SK-N-SH (cell line): Measurements from ENCODE around the gene ASCC3. TPM values are rescaled to one million over a fixed set of nuclear protein-coding genes. Genes with fewer than 3 reads are reported as not detected.

Experiments
- CTCF ChIA-PET: fragments of 300-600, 350-600 bp; formaldehyde crosslinking; extraction: SDS; loops from one replicate; lab custom pipeline; 2021; lab: Yijun Ruan, JAX
- POLR2A ChIA-PET: fragments of 350-600 bp; sonication (Branson Sonifier 250); formaldehyde crosslinking; extraction: SDS; loops from one replicate; lab custom pipeline; 2020; ENCODE audit warnings: antibody characterized with exemption, inconsistent platforms; lab: Yijun Ruan, JAX
- DNase-seq: peaks from one replicate; pipeline ENCODE4 v3.0.0; 2012
- H2AFZ ChIP-seq: fragments of 200-600 bp; sonication (generic); 2 replicates; pipeline ENCODE4 v1.8.1; 2016; ENCODE audit warnings: antibody characterized with exemption, mild to moderate bottlenecking, low read depth
- H3F3A ChIP-seq: fragments of 200-600 bp; sonication (generic); replicated peaks from 2 replicates; pipeline ENCODE3; 2016; ENCODE audit warnings: antibody characterized with exemption, mild to moderate bottlenecking; ENCODE audit not compliant: insufficient read depth
- H3K27ac ChIP-seq, 2 experiments: fragments of 200-500 bp in 1 of 2; fragments of 200-600 bp in 1 of 2; sonication (Bioruptor generic) in 1 of 2; sonication (generic), shearing (Covaris generic) in 1 of 2; 2 replicates each; pipeline versions ENCODE4 v1.5.1 to v1.6.1; 2014 to 2016; ENCODE audit warnings: low read depth in 2 of 2, inconsistent platforms in 1 of 2, low read length in 1 of 2, mild to moderate bottlenecking in 1 of 2, mixed read lengths in 1 of 2
- H3K27me3 ChIP-seq: fragments of 200-600 bp; sonication (generic), shearing (Covaris generic); 2 replicates; pipeline ENCODE4 v1.6.1; 2016; ENCODE audit warnings: mixed run types; ENCODE audit not compliant: insufficient read depth
- H3K36me3 ChIP-seq, 2 experiments: fragments of 200-500 bp in 1 of 2; fragments of 200-600 bp in 1 of 2; sonication (Bioruptor generic) in 1 of 2; sonication (generic) in 1 of 2; replicated peaks in 1 of 2; 2 replicates each; pipeline versions ENCODE3 to v1.5.1; 2014 to 2016; ENCODE audit warnings: low read length in 1 of 2, mild to moderate bottlenecking in 1 of 2; ENCODE audit not compliant: insufficient read depth in 2 of 2, control insufficient read depth in 1 of 2
- H3K4me1 ChIP-seq, 2 experiments: fragments of 200-500 bp in 1 of 2; fragments of 200-600 bp in 1 of 2; sonication (Bioruptor generic) in 1 of 2; sonication (generic), shearing (Covaris generic) in 1 of 2; 2 replicates each; pipeline versions ENCODE4 v1.5.1 to v1.6.1; 2014 to 2016; ENCODE audit warnings: low read depth in 1 of 2, low read length in 1 of 2, mixed run types in 1 of 2; ENCODE audit not compliant: insufficient read depth in 2 of 2, control insufficient read depth in 1 of 2
- H3K4me2 ChIP-seq: fragments of 200-600 bp; sonication (generic), shearing (Covaris generic); 2 replicates; pipeline ENCODE4 v1.6.1; 2017; ENCODE audit warnings: mixed run types
- H3K4me3 ChIP-seq, 2 experiments: fragments of 200-500 bp in 1 of 2; fragments of 200-600 bp in 1 of 2; sonication (Bioruptor generic) in 1 of 2; sonication (generic), shearing (Covaris generic) in 1 of 2; 2 replicates each; pipeline versions ENCODE4 v1.5.1 to v1.8.1; 2014 to 2016; ENCODE audit warnings: low read depth in 2 of 2, inconsistent platforms in 1 of 2, low read length in 1 of 2, mild to moderate bottlenecking in 1 of 2, mixed read lengths in 1 of 2, moderate library complexity in 1 of 2
- H3K79me2 ChIP-seq: fragments of 200-600 bp; sonication (generic); 2 replicates; pipeline ENCODE4 v1.8.1; 2017; ENCODE audit warnings: mild to moderate bottlenecking; ENCODE audit not compliant: insufficient read depth
- H3K9ac ChIP-seq: fragments of 200-600 bp; sonication (generic); 2 replicates; pipeline ENCODE4 v1.6.1; 2017; ENCODE audit warnings: mixed run types
- H3K9me2 ChIP-seq: fragments of 200-600 bp; sonication (generic); 2 replicates; pipeline ENCODE4 v1.6.1; 2017; ENCODE audit warnings: mixed run types
- H3K9me3 ChIP-seq: fragments of 200-600 bp; sonication (generic); 2 replicates; pipeline ENCODE4 v1.6.1; 2017; ENCODE audit warnings: mixed run types, mild to moderate bottlenecking, moderate library complexity
- H4K20me1 ChIP-seq: fragments of 200-600 bp; sonication (generic); 2 replicates; pipeline ENCODE4 v1.6.1; 2017; ENCODE audit warnings: mild to moderate bottlenecking, mixed run types; ENCODE audit not compliant: insufficient read depth
- CHD2 ChIP-seq: fragments of 150-350 bp; IDR thresholded peaks from 2 replicates; pipeline ENCODE4 v1.6.1; 2018; ENCODE audit warnings: low read length; ENCODE audit not compliant: partially characterized antibody
- EP300 ChIP-seq, 2 experiments: IDR thresholded peaks; 2 replicates each; pipeline versions ENCODE4 v1.4.0 to v1.6.1; 2012; ENCODE audit warnings: borderline replicate concordance in 1 of 2, low read depth in 1 of 2, low read length in 1 of 2
- FOXJ3 ChIP-seq: sonication (generic); formaldehyde crosslinking; IDR thresholded peaks from 2 replicates; pipeline ENCODE4 v1.5.1; 2020; ENCODE audit warnings: mild to moderate bottlenecking, missing genetic modification reagents
- FOXM1 ChIP-seq: IDR thresholded peaks from 2 replicates; pipeline ENCODE4 v1.4.0; 2012; ENCODE audit warnings: low read depth, mild to moderate bottlenecking
- GABPA ChIP-seq: IDR thresholded peaks from 2 replicates; pipeline ENCODE4 v1.4.0; 2012; ENCODE audit warnings: low read depth, mild to moderate bottlenecking
- JUND ChIP-seq: IDR thresholded peaks from 2 replicates; pipeline ENCODE4 v1.4.0; 2012
- MEF2A ChIP-seq: IDR thresholded peaks from 2 replicates; pipeline ENCODE4 v1.4.0; 2012; ENCODE audit warnings: low read depth, borderline replicate concordance
- MXI1 ChIP-seq: IDR thresholded peaks from 2 replicates; pipeline ENCODE4 v1.6.1; 2012; ENCODE audit warnings: mild to moderate bottlenecking, low read depth, low read length, improper control_type of control experiment
- NFIC ChIP-seq: IDR thresholded peaks from 2 replicates; pipeline ENCODE4 v1.4.0; 2012; ENCODE audit warnings: borderline replicate concordance
- PBX3 ChIP-seq: IDR thresholded peaks from 2 replicates; pipeline ENCODE4; 2012
- POLR2AphosphoS5 ChIP-seq: IDR thresholded peaks from 2 replicates; pipeline ENCODE4 v1.6.1; 2012; ENCODE audit warnings: low read depth, low read length
- RAD21 ChIP-seq: IDR thresholded peaks from 2 replicates; pipeline ENCODE4 v1.6.1; 2012; ENCODE audit warnings: mild to moderate bottlenecking, low read length
- RCOR1 ChIP-seq: fragments of 150-350 bp; IDR thresholded peaks from 2 replicates; pipeline ENCODE4 v1.6.1; 2017; ENCODE audit warnings: antibody characterized with exemption, low read length
- REST ChIP-seq: IDR thresholded peaks from 2 replicates; pipeline ENCODE4 v1.6.1; 2012; ENCODE audit warnings: mild to moderate bottlenecking, low read depth, low read length, moderate library complexity
- RXRA ChIP-seq: IDR thresholded peaks from 2 replicates; pipeline ENCODE4 v1.4.0; 2012; ENCODE audit warnings: low read depth, mild to moderate bottlenecking, borderline replicate concordance
- SIN3A ChIP-seq: IDR thresholded peaks from 2 replicates; pipeline ENCODE4 v1.6.1; 2012; ENCODE audit warnings: low read depth, mild to moderate bottlenecking, low read length, moderate library complexity, borderline replicate concordance
- TAF1 ChIP-seq: IDR thresholded peaks from 2 replicates; pipeline ENCODE4 v1.6.1; 2012; ENCODE audit warnings: low read depth, mild to moderate bottlenecking, low read length, moderate library complexity, borderline replicate concordance
- TCF12 ChIP-seq: IDR thresholded peaks from 2 replicates; pipeline ENCODE4 v1.4.0; 2012
- TEAD4 ChIP-seq: IDR thresholded peaks from 2 replicates; pipeline ENCODE4 v1.4.0; 2012; ENCODE audit warnings: mild to moderate bottlenecking, borderline replicate concordance; ENCODE audit not compliant: insufficient read depth
- YY1 ChIP-seq: IDR thresholded peaks from 2 replicates; pipeline ENCODE4 v1.4.0; 2012; ENCODE audit warnings: low read depth, mild to moderate bottlenecking
- WGBS: methylation state at CpG from one replicate; pipeline ENCODE4 v1.1.6; 2017; ENCODE audit warnings: low lambda C conversion rate; 5-methylcytosine and 5-hydroxymethylcytosine counted together
- polyA plus RNA-seq, 3 experiments: library from polyadenylated mRNA; depleted of rRNA; stranded (reverse); fragments of >200 nt; gene quantifications; 2 replicates each; pipeline ENCODE4 v1.2.3, GENCODE V29; 2012

Gene ASCC3
- polyA plus RNA-seq, 1 of the 3 experiments (the other 2 are of a cell fraction) = 17.9 TPM

- no peaks in the 10 kb centered on the region for H3K9me3 ChIP-seq
- no peaks in the 10 kb centered on the region for H3K36me3 ChIP-seq
- no peaks in the 10 kb centered on the region for H3K79me2 ChIP-seq
- TF ChIP-seq PBX3 (no peak), RCOR1 (no peak), TEAD4 (no peak), TCF12 (no peak), NFIC (no peak), GABPA (no peak), POLR2AphosphoS5 (no peak), MEF2A (no peak), MXI1 (no peak), FOXJ3 (CRISPR knock-in tag) (no peak), RAD21 (no peak), RXRA (no peak), EP300 (IDR thresholded peaks at IDR 0.05; ENCODE audit: borderline replicate concordance in 1 of 2, low read depth in 1 of 2, low read length in 1 of 2) (no peak), YY1 (no peak), SIN3A (no peak), CHD2 (no peak), TAF1 (no peak), FOXM1 (no peak), JUND (no peak), REST (no peak)
- TF ChIP-seq, all 33 proteins: peak for 0
- no peak overlapping the region for H3K4me2 ChIP-seq
- no peaks in the 10 kb centered on the region for H3K9me2 ChIP-seq
- H3K27me3 ChIP-seq = no peaks in the 10 kb centered on the region
- POLR2A ChIA-PET = no interaction called here
- 50% methylated on average over 9 of the region's 9 CpGs for WGBS
- H3K4me3 ChIP-seq = no peak overlapping the region
- CTCF ChIA-PET = interaction anchor here (0.9 kb wide), 1 partner anchor 30 kb away, joined by 3 read pairs; no protein-coding TSS in a partner anchor
- H3F3A ChIP-seq = no peaks in the 10 kb centered on the region
- H3K27ac ChIP-seq = no peak overlapping the region
- H3K4me1 ChIP-seq = no peaks in the 10 kb centered on the region
- no peak overlapping the region for H3K9ac ChIP-seq
- no peaks in the 10 kb centered on the region for H4K20me1 ChIP-seq
- H2AFZ ChIP-seq = no peak overlapping the region
- DNase-seq = no peak
Observed at GRCh38 chr6:100924534-100925227, 43.6 kb upstream of the ASCC3 start.
